Trophoblast cell (in vitro differentiated cells and primary cell): ENCODE results near the gene PGAM2.
"Not testable (repeated sequence)": the region's sequence is repeated elsewhere in the genome, so short reads cannot be mapped to it uniquely, and the experiment has no call there.

Source experiments
- DNase-seq, 2 donors: peaks; one replicate each; pipeline ENCODE4 v3.0.0-alpha.2; 2016
- H2AFZ ChIP-seq: 2 replicates; pipeline ENCODE4 v1.6.1; 2013; ENCODE audit warnings: low read length, moderate library complexity, mild to moderate bottlenecking; ENCODE audit not compliant: insufficient read depth, poor library complexity
- H2AK5ac ChIP-seq: 2 replicates; pipeline ENCODE4 v1.6.1; 2013; ENCODE audit warnings: mild to moderate bottlenecking, low read length
- H2BK120ac ChIP-seq: 2 replicates; pipeline ENCODE4 v1.6.1; 2013; ENCODE audit warnings: low read length, mild to moderate bottlenecking, moderate library complexity; ENCODE audit not compliant: insufficient read depth, poor library complexity
- H2BK12ac ChIP-seq: 2 replicates; pipeline ENCODE4 v1.6.1; 2013; ENCODE audit warnings: mild to moderate bottlenecking, low read length, moderate library complexity
- H2BK5ac ChIP-seq: 2 replicates; pipeline ENCODE4 v1.6.1; 2013; ENCODE audit warnings: low read length, low read depth, moderate library complexity, mild to moderate bottlenecking; ENCODE audit not compliant: poor library complexity
- H3K14ac ChIP-seq: 2 replicates; pipeline ENCODE4 v1.6.1; 2013; ENCODE audit warnings: mild to moderate bottlenecking, low read length
- H3K18ac ChIP-seq: 2 replicates; pipeline ENCODE4 v1.6.1; 2013; ENCODE audit warnings: mild to moderate bottlenecking, low read length
- H3K23ac ChIP-seq: 2 replicates; pipeline ENCODE4 v1.6.1; 2013; ENCODE audit warnings: low read length
- H3K27ac ChIP-seq: 2 replicates; pipeline ENCODE4 v1.5.1; 2013; ENCODE audit warnings: low read depth, mild to moderate bottlenecking, inconsistent platforms, low read length, moderate library complexity
- H3K27me3 ChIP-seq: 2 replicates; pipeline ENCODE4 v1.6.1; 2013; ENCODE audit warnings: inconsistent platforms, mild to moderate bottlenecking, low read length, moderate library complexity; ENCODE audit not compliant: insufficient read depth
- H3K36me3 ChIP-seq, 2 experiments: 1 replicate in 1 of 2; 2 replicates in 1 of 2; pipeline ENCODE4 v1.6.1; 2013; ENCODE audit warnings: low read length in 2 of 2, mild to moderate bottlenecking in 2 of 2, moderate library complexity in 1 of 2; ENCODE audit not compliant: insufficient read depth in 2 of 2, control insufficient read depth in 1 of 2
- H3K4ac ChIP-seq: 2 replicates; pipeline ENCODE4 v1.6.1; 2013; ENCODE audit warnings: low read depth, mild to moderate bottlenecking, low read length, moderate library complexity
- H3K4me1 ChIP-seq, 2 experiments: 1 replicate in 1 of 2; 2 replicates in 1 of 2; pipeline ENCODE4 v1.6.1; 2013; ENCODE audit warnings: low read length in 2 of 2, mild to moderate bottlenecking in 2 of 2, moderate library complexity in 1 of 2; ENCODE audit not compliant: insufficient read depth in 2 of 2, control insufficient read depth in 1 of 2
- H3K4me2 ChIP-seq: 2 replicates; pipeline ENCODE4 v1.6.1; 2013; ENCODE audit warnings: inconsistent platforms, mild to moderate bottlenecking, low read length, moderate library complexity
- H3K4me3 ChIP-seq: 2 replicates; pipeline ENCODE4 v1.5.1; 2013; ENCODE audit warnings: mild to moderate bottlenecking, low read depth, low read length, inconsistent platforms
- H3K79me1 ChIP-seq: one replicate; pipeline ENCODE4 v1.6.1; 2013; ENCODE audit warnings: low read length
- H3K79me2 ChIP-seq: 2 replicates; pipeline ENCODE4 v1.6.1; 2013; ENCODE audit warnings: low read length, mild to moderate bottlenecking; ENCODE audit not compliant: control insufficient read depth, insufficient read depth, poor library complexity
- H3K9ac ChIP-seq: 2 replicates; pipeline ENCODE4 v1.6.1; 2013; ENCODE audit warnings: mild to moderate bottlenecking, low read length
- H3K9me3 ChIP-seq: 2 replicates; pipeline ENCODE4 v1.6.1; 2013; ENCODE audit warnings: low read depth, mild to moderate bottlenecking, control low read depth, inconsistent platforms, low read length; ENCODE audit not compliant: insufficient read depth
- H4K12ac ChIP-seq: 2 replicates; pipeline ENCODE4 v1.6.1; 2013; ENCODE audit warnings: low read depth, mild to moderate bottlenecking, low read length, moderate library complexity
- H4K8ac ChIP-seq: 2 replicates; pipeline ENCODE4 v1.6.1; 2013; ENCODE audit warnings: low read depth, mild to moderate bottlenecking, low read length, moderate library complexity
- H4K91ac ChIP-seq: one replicate; pipeline ENCODE4 v1.6.1; 2013; ENCODE audit warnings: low read depth, mild to moderate bottlenecking, low read length, moderate library complexity
- WGBS: extraction: QIAGEN DNeasy Blood & Tissue Kit; methylation state at CpG from one replicate; pipeline ENCODE4 v1.1.7; 2013; ENCODE audit warnings: missing lambda C conversion rate; ENCODE audit not compliant: insufficient read length, insufficient coverage; ENCODE audit errors: extremely low coverage; 5-methylcytosine and 5-hydroxymethylcytosine counted together

PGAM2 gene

GRCh38 chr7:44037951-44038350 is 27.4 kb downstream of the PGAM2 start:
- not testable (repeated sequence) for H2BK5ac ChIP-seq, H3K18ac ChIP-seq, H4K91ac ChIP-seq, H3K9me3 ChIP-seq, H3K4me3 ChIP-seq, H3K27me3 ChIP-seq, H3K27ac ChIP-seq, H2AK5ac ChIP-seq, H2BK12ac ChIP-seq, H3K4me1 ChIP-seq, H3K79me1 ChIP-seq, H3K9ac ChIP-seq, H2AFZ ChIP-seq, H3K36me3 ChIP-seq, H4K12ac ChIP-seq, H4K8ac ChIP-seq, H3K79me2 ChIP-seq, H3K23ac ChIP-seq, H3K14ac ChIP-seq, DNase-seq, H3K4ac ChIP-seq, H2BK120ac ChIP-seq, H3K4me2 ChIP-seq
- WGBS, result no CpG with 5 or more reads among the region's 2 CpGs

- H3K9ac ChIP-seq, H3K4ac ChIP-seq, H3K79me2 ChIP-seq, H2BK120ac ChIP-seq, H3K14ac ChIP-seq, H3K4me2 ChIP-seq, H2AK5ac ChIP-seq, H4K8ac ChIP-seq, H2BK12ac ChIP-seq, H3K4me1 ChIP-seq, H4K91ac ChIP-seq, H3K18ac ChIP-seq, H3K4me3 ChIP-seq, H3K27me3 ChIP-seq, H2AFZ ChIP-seq, H3K9me3 ChIP-seq, H2BK5ac ChIP-seq, H3K23ac ChIP-seq, H3K79me1 ChIP-seq, H3K27ac ChIP-seq, H3K36me3 ChIP-seq, H4K12ac ChIP-seq: not testable (repeated sequence)
- no CpG with 5 or more reads among the region's 10 CpGs for WGBS
- peak; percentile 37 to 50 for DNase-seq
These were observed 29.0 kb downstream of the PGAM2 start for GRCh38 chr7:44036364-44036763.

GRCh38 chr7:44033971-44034844 is 31.2 kb downstream of the PGAM2 start:
- H3K79me1 ChIP-seq, H3K4me2 ChIP-seq, H2BK12ac ChIP-seq, H3K36me3 ChIP-seq, H3K4me3 ChIP-seq, H2AFZ ChIP-seq, H3K23ac ChIP-seq, H3K79me2 ChIP-seq, H4K8ac ChIP-seq, H3K18ac ChIP-seq, H2BK120ac ChIP-seq, H3K9me3 ChIP-seq, H3K27ac ChIP-seq, DNase-seq, H4K12ac ChIP-seq, H2AK5ac ChIP-seq, H3K14ac ChIP-seq, H3K4me1 ChIP-seq, H3K27me3 ChIP-seq, H2BK5ac ChIP-seq, H4K91ac ChIP-seq, H3K4ac ChIP-seq, H3K9ac ChIP-seq: not testable (repeated sequence)
- no CpG with 5 or more reads among the region's 18 CpGs for WGBS

- not testable (repeated sequence) for H2BK12ac ChIP-seq, H2AK5ac ChIP-seq, DNase-seq, H3K9me3 ChIP-seq, H4K8ac ChIP-seq, H3K14ac ChIP-seq, H2BK5ac ChIP-seq, H4K91ac ChIP-seq, H3K23ac ChIP-seq, H3K79me1 ChIP-seq, H2BK120ac ChIP-seq, H3K4me1 ChIP-seq, H3K4ac ChIP-seq, H3K9ac ChIP-seq, H3K79me2 ChIP-seq, H3K4me2 ChIP-seq, H3K27ac ChIP-seq, H3K4me3 ChIP-seq, H2AFZ ChIP-seq, H3K18ac ChIP-seq, H4K12ac ChIP-seq, H3K36me3 ChIP-seq, H3K27me3 ChIP-seq
- WGBS, result no CpG with 5 or more reads among the region's 6 CpGs
These were observed 33.3 kb downstream of the PGAM2 start for GRCh38 chr7:44032031-44032430.
